ES-I3 (cell line): Measurements from ENCODE around the gene CDH13.

ENCODE experiments used
- H3K36me3 ChIP-seq: 2 replicates; pipeline ENCODE4 v1.6.1; 2013; ENCODE audit warnings: mild to moderate bottlenecking, low read length, control low read depth, moderate library complexity; ENCODE audit not compliant: insufficient read depth
- H3K4me1 ChIP-seq: 2 replicates; pipeline ENCODE4 v1.6.1; 2013; ENCODE audit warnings: mild to moderate bottlenecking, control low read depth, low read length; ENCODE audit not compliant: insufficient read depth
- H3K9ac ChIP-seq: 2 replicates; pipeline ENCODE4 v1.6.1; 2013; ENCODE audit warnings: low read depth, mild to moderate bottlenecking, low read length, moderate library complexity
- H3K9me3 ChIP-seq: 2 replicates; pipeline ENCODE4 v1.6.1; 2013; ENCODE audit warnings: mild to moderate bottlenecking, low read length, moderate library complexity; ENCODE audit not compliant: control insufficient read depth, insufficient read depth

CDH13 gene

DNA sequence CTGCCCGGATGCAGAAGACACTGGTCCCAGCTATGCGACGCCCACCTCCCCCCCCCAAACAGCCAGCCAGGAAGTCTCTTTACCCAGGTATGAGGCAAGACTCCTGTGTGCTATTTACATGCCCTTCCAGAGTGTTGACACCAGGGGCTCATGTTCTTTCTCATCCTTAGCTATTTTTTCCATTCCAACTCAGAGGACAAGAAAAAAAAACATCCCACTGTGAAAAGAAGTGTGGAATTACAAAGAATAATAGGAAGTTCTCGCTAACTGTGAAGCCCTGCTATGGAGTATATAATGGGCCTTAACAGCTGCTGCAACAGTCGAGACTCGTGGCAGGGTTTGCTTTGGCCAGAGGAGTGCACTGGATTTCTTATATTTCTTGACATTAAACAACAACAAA, 584.9 kb downstream of the CDH13 start:
- no peaks in the 10 kb centered on the region for H3K4me1 ChIP-seq
- H3K9me3 ChIP-seq: no peaks in the 10 kb centered on the region
- no peak overlapping the region for H3K9ac ChIP-seq
- H3K36me3 ChIP-seq: no peaks in the 10 kb centered on the region

- Histone ChIP-seq H3K4me1 (no peaks in the 10 kb centered on the region), H3K9ac (no peak overlapping the region), H3K9me3 (no peaks in the 10 kb centered on the region), H3K36me3 (no peaks in the 10 kb centered on the region)
Measured at GRCh38 chr16:83212301-83212841, 585.6 kb downstream of the CDH13 start.

DNA sequence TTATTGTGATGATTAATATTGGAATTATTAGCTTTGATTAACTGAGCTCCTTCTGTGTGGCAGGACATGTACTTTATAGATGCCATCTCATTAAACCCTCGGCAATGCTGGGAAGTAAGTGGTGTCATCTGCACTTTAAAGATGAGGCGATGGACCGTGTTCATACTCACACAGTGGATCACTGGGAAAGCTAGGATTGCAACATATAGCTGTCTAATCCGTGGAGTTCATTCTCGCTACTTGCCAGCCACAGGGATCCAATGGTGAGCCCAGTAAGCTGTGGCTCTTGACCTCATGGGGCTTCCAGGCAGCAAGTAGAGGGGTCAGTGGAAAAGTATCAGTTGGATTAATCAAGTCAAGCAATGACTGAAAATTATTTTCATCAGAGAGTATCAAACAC, 587.9 kb downstream of the CDH13 start:
- Histone ChIP-seq H3K9ac (no peak overlapping the region), H3K4me1 (no peaks in the 10 kb centered on the region), H3K9me3 (no peaks in the 10 kb centered on the region), H3K36me3 (no peaks in the 10 kb centered on the region)

- Histone ChIP-seq H3K36me3 (no peaks in the 10 kb centered on the region), H3K4me1 (no peaks in the 10 kb centered on the region), H3K9me3 (no peaks in the 10 kb centered on the region), H3K9ac (no peak overlapping the region)
Measured at GRCh38 chr16:83215406-83216001, 588.7 kb downstream of the CDH13 start.

DNA sequence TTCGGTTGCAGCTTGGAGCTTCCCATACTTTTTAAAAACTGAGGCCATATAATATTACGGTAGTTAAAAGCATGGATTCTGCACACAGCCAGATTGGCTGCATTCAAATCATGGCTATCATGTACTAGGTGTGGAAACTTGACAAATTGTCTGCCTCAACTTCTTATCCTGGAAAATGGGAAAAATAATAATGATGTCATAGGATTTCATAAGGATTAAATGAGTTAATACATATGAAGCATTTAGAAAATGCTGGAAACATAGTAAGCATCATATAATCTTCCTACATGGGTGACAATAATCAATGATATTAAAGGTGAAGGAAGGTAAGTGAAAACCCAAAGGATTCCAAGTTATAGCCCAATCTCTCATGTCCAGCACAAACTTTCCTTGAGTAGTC, 592.5 kb downstream of the CDH13 start:
- no peaks in the 10 kb centered on the region for H3K36me3 ChIP-seq
- no peak overlapping the region for H3K9ac ChIP-seq
- no peaks in the 10 kb centered on the region for H3K4me1 ChIP-seq
- no peaks in the 10 kb centered on the region for H3K9me3 ChIP-seq

DNA sequence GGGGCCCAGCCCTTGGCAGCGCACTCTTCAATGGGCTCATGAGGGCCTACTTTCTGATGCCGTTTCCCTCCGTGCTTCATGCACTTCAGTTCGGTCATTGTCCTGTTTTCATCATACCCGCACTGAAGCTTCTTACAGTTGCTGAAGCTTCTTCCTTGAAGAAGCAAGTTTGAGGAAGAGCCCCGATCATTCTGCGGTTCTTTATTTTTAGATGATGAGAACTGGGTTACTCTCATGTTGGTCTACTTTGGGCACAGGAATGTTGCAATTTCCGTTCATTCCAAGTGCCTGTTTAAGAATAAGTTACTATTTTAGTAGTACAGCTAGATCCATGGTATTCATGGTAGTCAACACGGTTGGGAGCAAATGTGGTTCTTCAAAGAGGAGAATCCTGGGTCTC, 593.3 kb downstream of the CDH13 start:
- Histone ChIP-seq H3K36me3 (no peaks in the 10 kb centered on the region), H3K9me3 (no peaks in the 10 kb centered on the region), H3K4me1 (no peaks in the 10 kb centered on the region), H3K9ac (no peak overlapping the region)

DNA sequence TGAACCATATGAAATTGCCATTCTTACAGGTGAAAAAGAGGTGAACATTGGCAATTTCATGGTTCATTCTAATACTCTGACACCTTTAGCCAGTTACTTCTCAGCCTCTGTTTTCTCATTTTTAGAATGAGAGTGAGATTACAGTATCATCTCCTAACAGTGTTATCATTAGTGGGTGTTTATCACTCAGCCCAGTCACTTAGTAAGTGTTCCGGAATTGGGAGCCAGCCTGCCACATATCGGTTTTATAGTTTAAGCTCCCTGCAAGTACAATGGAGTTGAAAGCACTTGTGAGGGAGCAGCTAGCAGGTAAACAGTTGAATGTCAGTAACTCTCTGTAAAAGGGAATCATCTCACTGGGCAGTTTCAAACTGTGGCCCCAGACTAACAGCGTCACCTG, 597.9 kb downstream of the CDH13 start:
- Histone ChIP-seq H3K9ac (no peak overlapping the region), H3K4me1 (no peaks in the 10 kb centered on the region), H3K9me3 (no peaks in the 10 kb centered on the region), H3K36me3 (no peaks in the 10 kb centered on the region)

GRCh38 chr16:83227336-83227735, 600.6 kb downstream of the CDH13 start:
- no peaks in the 10 kb centered on the region for H3K4me1 ChIP-seq
- no peak overlapping the region for H3K9ac ChIP-seq
- H3K9me3 ChIP-seq: no peaks in the 10 kb centered on the region
- no peaks in the 10 kb centered on the region for H3K36me3 ChIP-seq

- Histone ChIP-seq H3K4me1 (no peaks in the 10 kb centered on the region), H3K36me3 (no peaks in the 10 kb centered on the region; the same call in 1 of the 2 replicates), H3K9ac (no peak overlapping the region), H3K9me3 (no peaks in the 10 kb centered on the region)
Measured at GRCh38 chr16:83231729-83232128, 605.0 kb downstream of the CDH13 start.

DNA sequence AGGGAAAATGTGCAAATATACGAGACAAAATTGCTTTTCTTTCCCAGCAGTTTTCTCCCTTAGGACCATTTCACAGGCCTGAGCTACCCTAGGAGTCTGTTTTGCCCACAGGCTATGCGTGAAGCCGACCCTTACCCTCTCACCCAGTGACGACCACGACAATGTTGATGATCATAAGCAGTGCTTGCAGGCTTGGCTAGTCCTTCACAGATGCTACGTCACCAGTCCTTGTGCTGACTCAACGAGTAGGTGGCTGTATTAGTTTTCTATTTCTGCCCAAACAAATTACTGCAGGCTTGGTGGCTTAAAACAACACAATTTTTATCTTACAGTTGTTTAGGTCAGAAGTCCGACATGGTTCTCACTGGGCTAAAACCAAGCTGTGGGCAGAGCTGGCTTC, 606.4 kb downstream of the CDH13 start:
- Histone ChIP-seq H3K9me3 (no peaks in the 10 kb centered on the region), H3K4me1 (no peaks in the 10 kb centered on the region), H3K9ac (no peak overlapping the region), H3K36me3 (no peaks in the 10 kb centered on the region; the same call in 1 of the 2 replicates)

GRCh38 chr16:83238949-83239691, 612.4 kb downstream of the CDH13 start:
- Histone ChIP-seq H3K36me3 (no peaks in the 10 kb centered on the region; the same call in 1 of the 2 replicates), H3K4me1 (no peaks in the 10 kb centered on the region), H3K9ac (no peak overlapping the region), H3K9me3 (no peaks in the 10 kb centered on the region)

DNA sequence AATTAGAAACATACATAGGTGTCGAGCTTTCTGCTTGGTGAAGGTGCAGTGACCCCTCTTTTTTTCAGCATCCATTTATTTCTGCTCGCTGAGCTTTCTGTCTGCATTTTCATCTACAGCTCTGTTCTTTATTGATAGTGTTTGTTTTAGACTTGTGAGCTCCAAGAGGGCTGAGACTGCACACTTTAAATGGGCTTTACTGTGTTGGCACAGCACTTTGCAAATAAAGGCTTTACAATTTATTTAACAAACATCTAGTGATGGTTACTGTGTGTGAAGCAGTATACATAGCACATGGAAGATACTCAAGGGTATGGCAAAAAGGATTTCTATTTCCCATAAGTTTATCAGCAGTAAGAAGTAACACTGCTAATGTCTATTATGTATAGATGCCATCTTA, 617.3 kb downstream of the CDH13 start:
- no peak overlapping the region for H3K9ac ChIP-seq
- H3K36me3 ChIP-seq: no peaks in the 10 kb centered on the region
- H3K4me1 ChIP-seq: peaks cover 4% of the 10 kb centered on the region; the same call in 1 of the 2 replicates
- H3K9me3 ChIP-seq: no peaks in the 10 kb centered on the region

GRCh38 chr16:83245061-83245460, 618.3 kb downstream of the CDH13 start:
- Histone ChIP-seq H3K36me3 (no peaks in the 10 kb centered on the region), H3K4me1 (peaks cover 4% of the 10 kb centered on the region; the same call in 1 of the 2 replicates), H3K9ac (no peak overlapping the region), H3K9me3 (no peaks in the 10 kb centered on the region)

GRCh38 chr16:83247767-83248372, 621.1 kb downstream of the CDH13 start:
- no peak overlapping the region for H3K9ac ChIP-seq

More at GRCh38 chr16:83247767-83248372, 621.1 kb downstream of the CDH13 start:
- H3K36me3 ChIP-seq: no peaks in the 10 kb centered on the region
- H3K4me1 ChIP-seq: peaks cover 4% of the 10 kb centered on the region; the same call in 1 of the 2 replicates
- no peaks in the 10 kb centered on the region for H3K9me3 ChIP-seq
